NB4 (cell line): ENCODE measurements around the gene CASZ1.

Source experiments
- CTCF ChIP-seq: IDR thresholded peaks from one replicate; pipeline ENCODE4 v1.5.1; 2012; ENCODE audit warnings: low read depth, low read length
- POLR2A ChIP-seq: IDR thresholded peaks from 2 replicates; pipeline ENCODE4 v1.6.1; 2011; ENCODE audit warnings: mild to moderate bottlenecking; ENCODE audit not compliant: insufficient read length; ENCODE audit errors: extremely low read depth

DNA sequence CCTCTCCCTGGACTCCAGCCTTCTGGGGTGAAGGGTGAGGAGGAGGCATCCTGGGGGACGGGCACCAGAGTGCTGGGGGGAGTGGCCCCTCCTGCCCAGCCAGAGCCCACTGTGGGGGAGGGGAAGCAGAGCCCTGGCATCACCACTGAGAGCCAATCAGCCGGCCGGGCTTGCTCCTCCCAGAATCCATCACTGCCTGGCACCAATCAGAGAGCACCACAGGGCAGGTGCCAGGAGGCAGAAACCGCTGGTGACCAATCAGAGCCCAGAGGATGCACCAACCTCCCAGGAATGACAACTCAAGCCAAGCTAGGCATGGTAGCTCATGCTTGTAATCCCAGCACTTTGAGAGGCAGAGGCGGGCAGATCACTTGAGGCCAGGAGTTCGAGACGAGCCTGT lies 27.9 kb downstream of the CASZ1 start:
- TF ChIP-seq CTCF (no peak), POLR2A (no peak)
